HG03196 (cell line): ENCODE measurements around the gene CNBP.
A peak's percentile ranks its signal among the peaks of the same experiment; 100 is the strongest.
"Not testable (repeated sequence)": the region's sequence is repeated elsewhere in the genome, so short reads cannot be mapped to it uniquely, and the experiment has no call there.

ENCODE experiments used
- ATAC-seq: cut with Tn5 transposase; IDR thresholded peaks from one replicate; pipeline ENCODE4 v1.9.1; 2021; ENCODE audit not compliant: unreplicated experiment

Gene CNBP

GRCh38 chr3:129185783-129186182, 2.1 kb upstream of the CNBP start:
- ATAC-seq = no peak

GRCh38 chr3:129184784-129185542, 1.3 kb upstream of the CNBP start:
- ATAC-seq = not testable (repeated sequence)

- peak; percentile 15 for ATAC-seq
These were observed 631 bp upstream of the CNBP start for GRCh38 chr3:129184396-129184657.

- ATAC-seq = no peak
These were observed 1.1 kb downstream of the CNBP start for GRCh38 chr3:129182390-129183185.

- ATAC-seq = no peak
These were observed 1.9 kb downstream of the CNBP start for GRCh38 chr3:129181819-129182218.

- ATAC-seq = no peak
These were observed 3.2 kb downstream of the CNBP start for GRCh38 chr3:129180461-129180860.

- ATAC-seq = no peak
These were observed 7.6 kb downstream of the CNBP start for GRCh38 chr3:129176051-129176450.

- no peak for ATAC-seq
These were observed 10.0 kb downstream of the CNBP start for GRCh38 chr3:129173725-129174124.

GRCh38 chr3:129173206-129173605, 10.5 kb downstream of the CNBP start:
- ATAC-seq = no peak

GRCh38 chr3:129166579-129167332, 16.9 kb downstream of the CNBP start:
- no peak for ATAC-seq

- not testable (repeated sequence) for ATAC-seq
These were observed 18.1 kb downstream of the CNBP start for GRCh38 chr3:129165594-129165993.

GRCh38 chr3:129164500-129164899, 19.2 kb downstream of the CNBP start:
- ATAC-seq = no peak

GRCh38 chr3:129162729-129163579, 20.7 kb downstream of the CNBP start:
- ATAC-seq = no peak

- peak; percentile 13 for ATAC-seq
These were observed 21.8 kb downstream of the CNBP start for GRCh38 chr3:129161860-129162271.

GRCh38 chr3:129160891-129161859, 22.5 kb downstream of the CNBP start, which contains the start of gene ISY1:
Gene ISY1 (minus strand): TSS chr3:129161063. CDS start chr3:129160975, 88 bp downstream.
- peak; percentile 73 for ATAC-seq

- ATAC-seq = no peak
These were observed 38.9 kb downstream of the CNBP start for GRCh38 chr3:129144786-129145185.

GRCh38 chr3:129141011-129141410, 42.7 kb downstream of the CNBP start:
- ATAC-seq = not testable (repeated sequence)

GRCh38 chr3:129139911-129140310, 43.8 kb downstream of the CNBP start:
- no peak for ATAC-seq

GRCh38 chr3:129136275-129136674, 47.4 kb downstream of the CNBP start:
- ATAC-seq = not testable (repeated sequence)
